C1 segment of cervical spinal cord (tissue), 14 donors: ENCODE data around the gene NOP53.
"Not testable (repeated sequence)": the region's sequence is repeated elsewhere in the genome, so short reads cannot be mapped to it uniquely, and the experiment has no call there.

ENCODE experiments used
- DNase-seq, 14 donors: peaks; one replicate each; lab custom pipeline; 2025; lab: John Stamatoyannopoulos, UW

The NOP53 gene

DNA sequence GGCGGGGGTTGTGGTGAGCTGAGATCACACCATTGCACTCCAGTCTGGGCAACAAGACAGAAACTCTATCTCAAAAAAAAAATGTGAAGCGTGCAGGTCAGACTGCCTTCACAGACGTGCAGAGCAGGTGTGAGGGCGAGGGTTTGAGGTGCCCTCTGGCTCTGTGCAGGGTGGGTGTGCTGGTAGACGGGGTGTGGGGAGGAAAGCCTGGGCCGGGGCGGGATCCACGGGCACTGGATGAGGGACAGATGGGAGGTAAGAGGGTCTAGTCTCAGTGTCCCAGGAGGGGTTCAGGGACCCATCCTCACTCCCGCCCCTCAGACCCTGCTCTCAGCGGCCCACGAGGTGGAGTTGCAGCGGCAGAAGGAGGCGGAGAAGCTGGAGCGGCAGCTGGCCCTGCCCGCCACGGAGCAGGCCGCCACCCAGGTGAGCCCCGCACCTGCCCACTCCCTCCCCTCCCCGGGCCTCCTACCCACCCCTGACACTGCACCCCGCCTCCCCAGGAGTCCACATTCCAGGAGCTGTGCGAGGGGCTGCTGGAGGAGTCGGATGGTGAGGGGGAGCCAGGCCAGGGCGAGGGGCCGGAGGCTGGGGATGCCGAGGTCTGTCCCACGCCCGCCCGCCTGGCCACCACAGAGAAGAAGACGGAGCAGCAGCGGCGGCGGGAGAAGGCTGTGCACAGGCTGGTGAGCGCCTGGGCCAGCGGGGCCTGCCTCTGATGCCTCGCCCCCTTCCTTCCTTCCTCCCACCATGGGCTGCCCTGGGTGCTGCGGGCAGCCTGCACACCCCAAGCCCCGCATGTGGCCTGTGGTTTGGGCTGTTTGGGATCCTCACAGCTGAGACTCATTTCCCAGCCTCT is 9.1 kb downstream of the NOP53 start:
- DNase-seq: no peak

- DNase-seq: no peak
Measured at GRCh38 chr19:47755065-47755761, 9.9 kb downstream of the NOP53 start.

- DNase-seq: no peak
Measured at GRCh38 chr19:47755762-47756626, 10.6 kb downstream of the NOP53 start.

- DNase-seq: no peak
Measured at GRCh38 chr19:47756627-47756929, 11.2 kb downstream of the NOP53 start.

DNA sequence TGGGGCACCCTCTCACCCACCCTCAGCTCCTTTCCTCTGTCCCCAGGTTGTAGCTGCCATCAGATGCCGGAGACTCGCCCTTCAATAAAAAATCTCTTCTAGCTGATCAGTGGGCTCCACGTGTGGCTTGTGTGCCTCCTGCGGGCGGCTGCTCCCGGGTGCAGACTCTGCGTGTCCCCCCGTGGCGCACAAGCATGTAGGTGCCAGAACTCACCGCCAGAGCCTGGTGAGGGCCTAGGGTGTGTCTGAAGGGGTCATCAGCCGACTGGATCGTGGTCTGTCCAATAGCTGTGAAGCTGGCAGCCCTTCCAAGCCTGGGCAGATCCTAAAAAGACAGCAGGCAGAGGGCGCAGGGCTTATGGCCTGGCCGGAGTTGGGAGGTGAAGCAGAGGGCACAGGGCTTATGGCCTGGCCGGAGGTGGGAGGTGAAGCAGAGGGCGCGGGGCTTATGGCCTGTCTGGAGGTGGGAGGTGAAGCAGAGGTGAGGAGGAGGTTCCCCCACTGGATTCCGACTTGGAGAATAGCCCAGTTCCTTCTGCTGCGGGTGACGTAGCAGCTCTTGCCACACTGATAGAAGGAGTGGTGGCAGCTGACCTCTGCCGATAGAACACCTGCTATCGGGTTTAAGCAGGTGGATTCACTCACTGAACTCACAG is 11.7 kb downstream of the NOP53 start:
- no peak for DNase-seq

DNA sequence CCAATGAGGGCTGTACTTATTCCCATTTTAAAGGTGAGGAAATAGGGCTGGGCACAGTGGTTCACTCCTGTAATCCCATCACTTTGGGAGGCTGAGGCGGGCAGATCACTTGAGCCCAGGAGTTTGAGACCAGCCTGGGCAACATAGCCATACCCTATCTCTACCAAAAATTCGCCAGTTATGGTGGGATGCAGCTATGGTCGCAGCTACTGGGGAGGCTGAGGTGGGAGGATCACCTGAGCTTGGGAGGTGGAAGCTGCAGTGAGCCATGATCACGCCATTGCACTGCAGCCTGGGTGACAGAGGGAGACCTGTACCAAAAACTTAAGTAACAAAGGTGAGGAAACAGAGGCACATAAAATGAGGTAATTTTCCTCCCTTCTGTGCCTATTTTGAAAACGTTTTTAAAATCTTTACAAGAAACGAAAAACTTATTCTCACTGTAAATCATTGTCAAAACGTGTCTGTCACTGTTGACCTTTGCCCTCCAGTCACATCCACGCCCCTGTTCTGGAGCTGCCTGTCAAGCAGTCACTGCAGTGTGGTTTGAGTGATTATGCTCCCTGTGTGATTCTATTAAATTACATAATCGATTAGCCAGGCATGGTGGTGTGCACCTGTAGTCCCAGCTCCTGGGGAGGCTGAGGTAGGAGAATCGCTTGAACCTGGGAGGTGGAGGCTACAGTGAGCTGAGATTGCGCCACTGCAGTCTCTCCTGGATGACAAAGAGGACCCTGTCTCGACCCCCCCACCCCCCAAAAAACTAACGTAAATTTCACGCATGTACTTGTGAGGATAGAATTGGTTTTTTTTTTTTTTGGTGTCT is 12.5 kb downstream of the NOP53 start:
- no peak for DNase-seq

GRCh38 chr19:47758443-47758804 is 13.1 kb downstream of the NOP53 start:
- DNase-seq: no peak

DNA sequence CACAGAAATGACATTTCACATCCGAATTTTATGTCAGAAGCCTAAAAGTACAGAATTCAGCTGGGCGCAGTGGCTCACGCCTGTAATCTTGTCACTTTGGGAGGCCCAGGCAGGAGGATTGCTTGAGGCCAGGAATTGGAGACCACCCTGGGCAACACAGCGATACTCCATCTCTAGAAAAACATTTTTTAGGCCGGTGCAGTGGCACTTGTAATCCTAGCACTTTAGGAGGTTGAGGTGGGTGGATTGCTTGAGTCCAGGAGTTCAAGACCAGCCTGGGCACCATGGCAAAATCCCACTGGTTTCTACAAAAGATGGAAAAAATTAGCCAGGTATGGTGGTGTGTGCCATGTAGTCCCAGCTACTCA is 15.3 kb downstream of the NOP53 start:
- DNase-seq: no peak

DNA sequence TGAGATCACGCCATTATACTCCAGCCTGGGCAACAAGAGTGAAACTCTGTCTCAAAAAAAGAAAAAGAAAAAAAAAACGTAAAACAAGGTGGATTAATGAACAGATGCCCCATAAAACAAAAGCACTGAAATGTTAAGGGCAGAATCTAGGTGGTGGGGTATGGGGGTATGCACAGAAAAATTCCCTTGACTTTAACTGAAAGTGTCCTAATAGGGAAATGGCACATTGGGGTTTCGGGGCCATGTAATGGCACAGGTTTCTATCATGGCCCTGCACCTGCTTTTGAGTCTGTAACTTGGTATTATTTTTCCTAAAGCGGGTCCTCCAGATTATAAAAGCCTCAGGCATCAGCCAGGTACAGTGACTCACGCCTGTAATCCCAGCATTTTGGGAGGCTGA is 16.2 kb downstream of the NOP53 start:
- DNase-seq: no peak

GRCh38 chr19:47762151-47762550 is 16.8 kb downstream of the NOP53 start:
- DNase-seq: no peak

- no peak for DNase-seq
Measured at GRCh38 chr19:47762615-47763308, 17.4 kb downstream of the NOP53 start.

- DNase-seq: not testable (repeated sequence)
Measured at GRCh38 chr19:47764705-47765104, 19.4 kb downstream of the NOP53 start.

DNA sequence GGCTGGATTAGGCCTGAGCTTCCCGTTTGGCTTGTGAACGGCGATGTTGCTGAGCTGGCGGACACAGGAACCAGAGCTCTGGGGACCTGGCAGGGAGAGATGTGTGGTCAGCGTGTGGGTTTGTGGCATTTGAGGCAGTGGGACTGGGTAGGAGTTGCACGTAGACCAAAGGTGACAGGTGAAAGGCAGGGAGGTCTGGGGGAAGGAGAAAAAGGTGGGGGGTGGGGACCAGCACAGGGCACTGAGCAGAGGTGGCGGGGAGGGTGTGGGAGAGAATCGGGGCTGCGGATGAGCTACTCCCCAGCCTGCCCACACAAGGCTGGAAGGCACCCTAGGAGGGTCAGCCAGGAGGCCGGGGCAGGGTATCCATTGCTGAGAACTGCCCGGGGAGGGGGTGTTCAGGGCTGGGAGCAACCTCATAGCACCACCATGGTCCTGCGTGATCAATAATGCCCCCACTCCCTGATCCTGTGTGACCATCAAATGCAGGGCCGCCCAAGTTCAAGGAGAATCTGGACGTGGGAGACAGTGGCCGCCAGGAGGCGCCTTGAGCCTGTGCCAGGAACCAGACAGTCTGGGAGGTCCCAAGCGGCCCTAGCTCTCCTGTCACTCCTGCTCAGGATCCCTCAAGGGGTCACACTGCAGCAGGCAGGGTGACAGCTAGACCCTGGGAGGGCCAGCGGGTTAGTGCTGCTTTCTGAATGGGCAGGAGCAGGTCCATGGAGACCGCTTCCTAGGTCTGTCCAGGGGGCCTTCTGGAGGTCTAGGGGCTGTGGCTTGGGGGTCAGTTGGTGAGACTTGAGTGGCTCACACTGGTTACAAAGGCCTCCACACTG is 20.4 kb downstream of the NOP53 start:
- peak in 11 of 14 donors; percentile 6 to 73 (median 35) for DNase-seq

DNA sequence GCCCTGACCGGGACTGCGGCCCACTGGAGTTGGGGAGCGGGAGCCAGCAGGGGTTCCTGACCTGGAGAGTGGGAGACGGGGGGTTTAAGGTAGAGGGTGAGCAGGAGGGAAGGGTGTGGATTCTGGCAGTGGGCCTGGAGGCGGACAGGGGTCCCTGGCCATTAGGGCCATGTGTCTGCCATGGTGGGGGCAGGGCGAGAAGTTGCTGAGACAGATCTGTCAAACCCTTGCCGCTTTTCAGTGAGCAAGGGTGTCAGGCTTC is 20.9 kb downstream of the NOP53 start:
- no peak for DNase-seq

GRCh38 chr19:47766670-47767069 is 21.3 kb downstream of the NOP53 start:
- DNase-seq: no peak

DNA sequence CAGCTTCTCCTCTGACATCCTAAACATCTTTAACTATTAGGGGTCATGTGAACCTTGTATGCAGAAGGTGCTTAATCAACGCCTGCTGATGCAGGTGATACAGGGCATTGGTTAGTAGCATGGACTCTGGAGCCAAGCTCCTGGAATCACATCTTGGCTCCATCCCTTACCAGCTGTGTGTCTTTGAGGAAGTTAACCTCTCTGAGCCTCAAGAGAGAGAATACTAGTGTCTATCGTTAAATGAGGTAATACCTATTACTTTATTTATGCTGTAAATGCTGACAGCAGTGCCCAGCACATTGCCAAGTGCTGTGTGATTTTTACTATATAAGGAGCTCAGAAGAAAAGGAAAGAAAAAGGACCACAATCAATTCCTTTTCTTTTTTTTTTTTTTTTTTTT is 22.0 kb downstream of the NOP53 start:
- no peak for DNase-seq

- DNase-seq: no peak
Measured at GRCh38 chr19:47768604-47769003, 23.3 kb downstream of the NOP53 start.

GRCh38 chr19:47769534-47769933 is 24.2 kb downstream of the NOP53 start:
- DNase-seq: no peak

GRCh38 chr19:47771291-47771690 is 25.9 kb downstream of the NOP53 start:
- DNase-seq: not testable (repeated sequence)

DNA sequence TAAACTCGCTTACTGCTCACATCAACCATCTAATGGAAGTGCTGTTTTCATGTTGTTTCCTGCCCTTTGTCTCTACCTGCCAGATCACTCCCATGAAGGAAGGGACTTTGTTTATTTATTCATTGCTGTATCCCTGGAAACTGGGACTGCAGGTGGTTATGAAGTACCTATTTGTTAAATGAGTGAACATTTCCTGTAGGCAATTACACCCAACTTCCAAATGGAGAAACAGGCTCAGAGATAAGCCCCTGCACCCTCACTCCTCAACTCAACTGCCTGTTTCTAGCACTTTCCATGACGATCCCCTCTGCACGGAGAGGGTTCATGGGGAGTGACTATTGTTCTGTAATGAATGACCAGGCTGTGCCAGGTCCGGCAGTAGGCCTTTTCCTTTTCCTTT is 31.2 kb downstream of the NOP53 start:
- DNase-seq: peak in 3 of 14 donors; percentile 13 to 20 (median 20)
